Measurements from ENCODE around the gene TRIM72. TPM values are rescaled to one million over a fixed set of nuclear protein-coding genes. Genes with fewer than 3 reads are reported as not detected.

Gene TRIM72
- total and polyA plus RNA-seq, 5 donors, result 0.03 to 0.31 (median 0.13) TPM; not detected in 1

DNA sequence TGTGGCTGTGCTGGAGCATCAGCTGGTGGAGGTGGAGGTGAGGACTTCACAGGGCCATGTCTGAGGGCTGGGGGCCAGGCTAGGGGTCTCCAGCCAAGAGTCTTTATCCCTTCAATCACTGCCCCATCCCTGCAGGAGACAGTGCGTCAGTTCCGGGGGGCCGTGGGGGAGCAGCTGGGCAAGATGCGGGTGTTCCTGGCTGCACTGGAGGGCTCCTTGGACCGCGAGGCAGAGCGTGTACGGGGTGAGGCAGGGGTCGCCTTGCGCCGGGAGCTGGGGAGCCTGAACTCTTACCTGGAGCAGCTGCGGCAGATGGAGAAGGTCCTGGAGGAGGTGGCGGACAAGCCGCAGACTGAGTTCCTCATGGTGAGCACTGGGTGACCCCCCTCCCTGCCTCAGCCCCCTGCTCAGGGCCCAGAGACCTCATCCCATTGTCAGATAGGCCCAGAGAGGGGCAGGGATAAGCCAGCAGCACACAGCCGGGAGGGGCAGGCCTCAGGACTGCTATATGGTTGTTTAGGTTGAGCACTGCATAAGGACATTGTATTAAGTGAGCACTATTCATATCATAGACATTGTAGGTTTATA is 5.3 kb downstream of the TRIM72 start:
- Histone ChIP-seq H3K4me3 (ENCODE audit: low read length) (no peak overlapping the region), H3K27ac (ENCODE audit: low read length) (no peak overlapping the region), H3K27me3 (ENCODE audit: control insufficient read depth, insufficient read depth) (no peaks in the 10 kb centered on the region), H3K9me3 (ENCODE audit: control insufficient read depth, low read length) (no peaks in the 10 kb centered on the region), H3K4me1 (ENCODE audit: control insufficient read depth, insufficient read depth, low read length) (peaks cover 5% of the 10 kb centered on the region)
- DNase-seq, result no peak
- intact Hi-C loops (cut with DNase I), result no loop called here
- WGBS, result 89% methylated on average over 15 of the region's 15 CpGs
- ATAC-seq, result no peak

DNA sequence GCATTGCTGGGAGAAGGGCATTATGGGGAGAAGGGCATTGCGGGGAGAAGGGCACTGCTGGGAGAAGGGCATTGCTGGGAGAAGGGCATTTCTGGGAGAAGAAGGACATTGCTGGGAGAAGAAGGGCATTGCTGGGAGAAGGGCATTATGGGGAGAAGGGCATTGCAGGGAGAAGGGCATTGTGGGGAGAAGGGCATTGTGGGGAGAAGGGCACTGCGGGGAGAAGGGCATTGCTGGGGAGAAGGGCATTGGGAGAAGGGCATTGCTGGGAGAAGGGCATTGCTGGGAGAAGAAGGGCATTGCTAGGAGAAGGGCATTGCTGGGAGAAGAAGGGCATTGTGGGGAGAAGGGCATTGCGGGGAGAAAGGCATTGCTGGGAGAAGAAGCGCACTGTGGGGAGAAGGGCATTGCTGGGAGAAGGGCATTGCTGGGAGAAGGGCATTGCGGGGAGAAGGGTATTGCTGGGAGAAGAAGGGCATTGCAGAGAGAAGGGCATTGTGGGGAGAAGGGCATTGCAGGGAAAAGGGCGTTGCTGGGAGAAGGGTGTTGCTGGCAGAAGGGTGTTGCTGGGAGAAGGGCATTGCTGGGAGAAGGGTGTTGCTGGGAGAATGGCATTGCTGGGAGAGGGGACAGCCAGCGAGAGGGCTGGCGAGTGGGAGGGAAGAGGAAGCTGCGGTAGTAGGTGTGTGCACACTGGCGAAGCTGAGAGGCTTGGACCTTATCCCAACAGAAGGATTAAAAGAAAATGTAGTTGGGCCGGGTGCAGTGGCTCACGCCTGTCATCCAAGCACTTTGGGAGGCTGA is 7.6 kb downstream of the TRIM72 start:
- intact Hi-C loops (cut with DNase I), result no loop called here
- no peaks in the 10 kb centered on the region for H3K27me3 ChIP-seq (ENCODE audit: control insufficient read depth, insufficient read depth)
- DNase-seq (no peak), ATAC-seq (no peak)
- 71% methylated on average over 12 of the region's 12 CpGs for WGBS
- H3K27ac ChIP-seq (ENCODE audit: low read length), result no peak overlapping the region
- H3K4me1 ChIP-seq (ENCODE audit: control insufficient read depth, insufficient read depth, low read length), result peaks cover 5% of the 10 kb centered on the region
- H3K9me3 ChIP-seq (ENCODE audit: control insufficient read depth, low read length), result no peaks in the 10 kb centered on the region
- no peak overlapping the region for H3K4me3 ChIP-seq (ENCODE audit: low read length)

GRCh38 chr16:31223044-31223443 is 9.1 kb downstream of the TRIM72 start:
- intact Hi-C loops (cut with DNase I), result no loop called here
- Histone ChIP-seq H3K4me1 (ENCODE audit: control insufficient read depth, insufficient read depth, low read length) (no peaks in the 10 kb centered on the region), H3K4me3 (ENCODE audit: low read length) (no peak overlapping the region), H3K9me3 (ENCODE audit: control insufficient read depth, low read length) (no peaks in the 10 kb centered on the region), H3K27ac (ENCODE audit: low read length) (no peak overlapping the region), H3K27me3 (ENCODE audit: control insufficient read depth, insufficient read depth) (no peaks in the 10 kb centered on the region)
- ATAC-seq, result no peak
- WGBS, result 90% methylated on average over 5 of the region's 5 CpGs
- no peak for DNase-seq

DNA sequence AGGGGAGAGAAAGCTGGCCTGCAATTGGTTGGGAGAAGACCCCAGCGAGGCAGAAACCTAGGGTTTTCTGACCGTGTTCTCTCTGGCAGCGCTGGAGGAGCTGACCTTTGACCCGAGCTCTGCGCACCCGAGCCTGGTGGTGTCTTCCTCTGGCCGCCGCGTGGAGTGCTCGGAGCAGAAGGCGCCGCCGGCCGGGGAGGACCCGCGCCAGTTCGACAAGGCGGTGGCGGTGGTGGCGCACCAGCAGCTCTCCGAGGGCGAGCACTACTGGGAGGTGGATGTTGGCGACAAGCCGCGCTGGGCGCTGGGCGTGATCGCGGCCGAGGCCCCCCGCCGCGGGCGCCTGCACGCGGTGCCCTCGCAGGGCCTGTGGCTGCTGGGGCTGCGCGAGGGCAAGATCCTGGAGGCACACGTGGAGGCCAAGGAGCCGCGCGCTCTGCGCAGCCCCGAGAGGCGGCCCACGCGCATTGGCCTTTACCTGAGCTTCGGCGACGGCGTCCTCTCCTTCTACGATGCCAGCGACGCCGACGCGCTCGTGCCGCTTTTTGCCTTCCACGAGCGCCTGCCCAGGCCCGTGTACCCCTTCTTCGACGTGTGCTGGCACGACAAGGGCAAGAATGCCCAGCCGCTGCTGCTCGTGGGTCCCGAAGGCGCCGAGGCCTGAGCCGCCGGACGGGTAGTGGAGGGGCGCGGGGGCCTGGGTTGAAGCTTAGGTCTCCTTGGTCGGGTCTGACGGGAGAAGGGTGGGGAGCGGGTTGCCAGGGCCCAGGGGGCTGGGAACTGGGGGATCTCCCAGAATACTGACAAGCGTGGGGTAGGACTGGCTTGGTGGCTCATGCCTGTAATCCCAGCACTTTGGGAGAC is 10.4 kb downstream of the TRIM72 start:
- no peaks in the 10 kb centered on the region for H3K27me3 ChIP-seq (ENCODE audit: control insufficient read depth, insufficient read depth)
- intact Hi-C loops (cut with DNase I), result no loop called here
- H3K9me3 ChIP-seq (ENCODE audit: control insufficient read depth, low read length), result no peaks in the 10 kb centered on the region
- no peak for DNase-seq
- ATAC-seq, result no peak
- H3K4me1 ChIP-seq (ENCODE audit: control insufficient read depth, insufficient read depth, low read length), result peaks cover 3% of the 10 kb centered on the region
- H3K4me3 ChIP-seq (ENCODE audit: low read length), result no peak overlapping the region
- no peak overlapping the region for H3K27ac ChIP-seq (ENCODE audit: low read length)
- WGBS, result 71% methylated on average over 80 of the region's 80 CpGs

- WGBS, result 97% methylated on average over 3 of the region's 3 CpGs
These were observed 11.3 kb downstream of the TRIM72 start for GRCh38 chr16:31225193-31225592.

GRCh38 chr16:31228206-31228605 is 14.3 kb downstream of the TRIM72 start:
- intact Hi-C loops (cut with DNase I), result no loop called here
- no peaks in the 10 kb centered on the region for H3K27me3 ChIP-seq (ENCODE audit: control insufficient read depth, insufficient read depth)
- ATAC-seq (no peak), DNase-seq (no peak)
- WGBS, result over 99% methylated on average over 4 of the region's 4 CpGs
- H3K27ac ChIP-seq (ENCODE audit: low read length), result no peak overlapping the region
- peaks cover 3% of the 10 kb centered on the region for H3K4me1 ChIP-seq (ENCODE audit: control insufficient read depth, insufficient read depth, low read length)
- no peaks in the 10 kb centered on the region for H3K9me3 ChIP-seq (ENCODE audit: control insufficient read depth, low read length)
- H3K4me3 ChIP-seq (ENCODE audit: low read length), result no peak overlapping the region

More at GRCh38 chr16:31225193-31225592, 11.3 kb downstream of the TRIM72 start:
- H3K27ac ChIP-seq (ENCODE audit: low read length), result no peak overlapping the region
- ATAC-seq, result no peak
- H3K9me3 ChIP-seq (ENCODE audit: control insufficient read depth, low read length), result no peaks in the 10 kb centered on the region
- H3K27me3 ChIP-seq (ENCODE audit: control insufficient read depth, insufficient read depth), result no peaks in the 10 kb centered on the region
- peaks cover 3% of the 10 kb centered on the region for H3K4me1 ChIP-seq (ENCODE audit: control insufficient read depth, insufficient read depth, low read length)
- intact Hi-C loops (cut with DNase I), result no loop called here
- DNase-seq, result no peak
- H3K4me3 ChIP-seq (ENCODE audit: low read length), result no peak overlapping the region

DNA sequence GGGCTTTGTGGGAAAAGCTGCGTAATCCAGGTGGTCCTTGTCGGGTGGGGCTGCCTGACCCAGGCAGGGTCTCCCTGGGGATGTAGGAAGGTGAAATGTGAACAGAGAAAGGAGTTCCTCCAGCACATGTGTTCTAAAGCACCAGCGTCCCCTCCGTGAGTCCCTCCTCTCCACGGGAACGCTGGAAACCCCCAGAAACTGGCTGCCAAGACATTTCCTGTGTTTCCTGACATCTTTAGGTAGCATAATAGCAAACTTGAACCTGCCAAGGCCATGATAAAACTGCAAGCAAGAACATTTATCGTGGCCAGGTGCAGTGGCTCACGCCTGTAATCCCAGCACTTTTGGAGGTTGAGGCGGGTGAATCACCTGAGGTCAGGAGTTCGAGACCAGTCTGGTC is 15.6 kb downstream of the TRIM72 start:
- WGBS, result 49% methylated on average over 10 of the region's 10 CpGs
- H3K4me1 ChIP-seq (ENCODE audit: control insufficient read depth, insufficient read depth, low read length), result peaks cover 3% of the 10 kb centered on the region
- no peak overlapping the region for H3K4me3 ChIP-seq (ENCODE audit: low read length)
- DNase-seq, result no peak
- H3K27me3 ChIP-seq (ENCODE audit: control insufficient read depth, insufficient read depth), result no peaks in the 10 kb centered on the region
- no peak overlapping the region for H3K27ac ChIP-seq (ENCODE audit: low read length)
- intact Hi-C loops (cut with DNase I), result no loop called here
- no peaks in the 10 kb centered on the region for H3K9me3 ChIP-seq (ENCODE audit: control insufficient read depth, low read length)
- no peak for ATAC-seq

DNA sequence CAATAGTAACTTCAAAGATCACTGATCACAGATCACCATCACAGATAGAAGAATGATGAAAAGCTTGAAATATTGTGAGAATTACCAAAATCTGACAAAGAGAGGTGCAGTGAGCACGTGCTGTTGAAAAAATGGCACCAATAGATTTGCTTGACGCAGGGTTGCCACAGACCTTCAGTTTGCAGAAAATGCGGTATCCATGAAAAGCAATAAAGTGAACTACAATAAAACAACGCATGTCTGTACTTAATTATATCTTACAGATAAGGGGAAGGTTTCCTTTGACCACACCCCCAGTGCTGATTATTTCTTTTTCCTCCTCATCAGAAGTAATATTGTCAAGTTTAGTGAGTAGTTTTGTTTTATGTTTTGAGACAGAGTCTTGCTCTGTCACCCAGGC is 24.1 kb downstream of the TRIM72 start:
- no peak overlapping the region for H3K27ac ChIP-seq (ENCODE audit: low read length)
- WGBS, result 77% methylated on average over 4 of the region's 4 CpGs
- no peaks in the 10 kb centered on the region for H3K27me3 ChIP-seq (ENCODE audit: control insufficient read depth, insufficient read depth)
- H3K9me3 ChIP-seq (ENCODE audit: control insufficient read depth, low read length), result no peaks in the 10 kb centered on the region
- DNase-seq, result no peak
- no peak overlapping the region for H3K4me3 ChIP-seq (ENCODE audit: low read length)
- intact Hi-C loops (cut with DNase I), result no loop called here
- H3K4me1 ChIP-seq (ENCODE audit: control insufficient read depth, insufficient read depth, low read length), result no peaks in the 10 kb centered on the region
- ATAC-seq, result no peak

DNA sequence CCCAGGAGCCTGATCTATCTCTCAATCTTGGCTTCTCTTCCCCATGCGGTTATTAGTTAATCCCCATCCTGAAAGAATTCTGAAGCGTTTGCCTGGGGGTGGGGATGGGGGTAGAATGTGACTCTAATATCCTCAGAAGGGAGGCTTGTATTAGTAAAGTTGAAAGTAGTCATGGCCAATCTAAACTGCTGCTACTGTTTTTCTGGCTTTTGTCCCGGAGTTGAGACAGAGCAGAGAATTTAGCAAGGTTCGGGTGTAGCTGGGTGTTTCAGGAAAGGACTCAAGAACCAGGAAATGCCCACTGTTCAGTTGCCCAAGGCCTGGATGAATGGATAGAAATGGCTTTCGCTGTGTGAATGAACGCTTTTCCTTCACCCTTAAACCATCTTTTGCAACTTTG is 28.3 kb downstream of the TRIM72 start:
- H3K4me1 ChIP-seq (ENCODE audit: control insufficient read depth, insufficient read depth, low read length), result no peaks in the 10 kb centered on the region
- H3K9me3 ChIP-seq (ENCODE audit: control insufficient read depth, low read length), result no peaks in the 10 kb centered on the region
- DNase-seq, result no peak
- ATAC-seq, result peak; percentile 21 to 41
- intact Hi-C loops (cut with DNase I), result no loop called here
- no peak overlapping the region for H3K27ac ChIP-seq (ENCODE audit: low read length)
- H3K4me3 ChIP-seq (ENCODE audit: low read length), result no peak overlapping the region
- H3K27me3 ChIP-seq (ENCODE audit: control insufficient read depth, insufficient read depth), result no peaks in the 10 kb centered on the region
- 50% methylated on average over 6 of the region's 6 CpGs for WGBS

DNA sequence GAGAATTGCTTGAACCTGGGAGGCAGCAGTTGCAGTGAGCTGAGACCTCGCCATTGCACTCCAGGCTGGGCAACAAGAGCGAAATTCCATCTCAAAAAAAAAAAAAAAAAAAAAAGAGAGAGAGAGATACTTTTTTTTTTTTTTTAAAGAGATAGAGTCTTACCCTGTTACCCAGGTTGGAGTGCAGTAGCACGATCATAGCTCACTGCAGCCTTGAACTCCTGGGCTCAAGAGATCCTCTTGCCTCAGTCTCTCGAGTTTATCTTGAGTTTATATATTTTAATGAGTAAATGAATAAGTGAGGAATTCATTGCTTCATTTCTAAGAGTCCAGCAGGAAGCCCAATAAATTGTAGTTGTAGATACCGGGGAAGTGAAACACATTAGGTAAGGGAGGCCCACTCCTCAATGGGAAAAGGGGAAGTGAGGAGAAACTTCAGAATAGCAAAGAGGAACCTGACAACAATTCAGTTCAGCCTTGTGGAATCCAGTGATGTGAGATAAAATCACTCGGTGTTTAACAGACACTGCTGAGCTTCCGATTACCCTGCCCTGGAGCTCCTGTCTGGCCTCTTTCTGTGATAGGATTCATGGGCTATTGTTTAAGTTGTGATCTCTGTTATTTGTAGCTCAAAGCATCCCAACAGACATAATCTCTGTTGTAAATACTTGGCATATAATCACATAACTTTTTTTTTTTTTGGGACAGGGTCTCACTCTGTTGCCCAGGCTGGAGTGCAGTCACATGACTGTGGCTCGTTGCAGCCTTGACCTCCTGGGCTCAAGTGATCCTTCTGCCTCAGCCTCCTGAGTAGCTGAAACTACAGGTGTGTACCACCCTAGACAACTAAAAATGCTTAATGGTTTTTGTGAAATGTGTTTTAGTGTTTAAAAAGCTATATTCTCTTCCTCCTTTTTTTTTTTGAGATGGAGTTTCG is 30.1 kb downstream of the TRIM72 start:
- Histone ChIP-seq H3K4me3 (ENCODE audit: low read length) (no peak overlapping the region), H3K4me1 (ENCODE audit: control insufficient read depth, insufficient read depth, low read length) (no peaks in the 10 kb centered on the region), H3K27me3 (ENCODE audit: control insufficient read depth, insufficient read depth) (no peaks in the 10 kb centered on the region), H3K9me3 (ENCODE audit: control insufficient read depth, low read length) (no peaks in the 10 kb centered on the region), H3K27ac (ENCODE audit: low read length) (no peak overlapping the region)
- intact Hi-C loops (cut with DNase I), result no loop called here
- ATAC-seq (no peak), DNase-seq (no peak)
- 50% methylated on average over 9 of the region's 9 CpGs for WGBS

Measured in right cardiac atrium (tissue), 5 donors.